Measurements from ENCODE around the gene SEMA6C.
"Not testable (repeated sequence)": the region's sequence is repeated elsewhere in the genome, so short reads cannot be mapped to it uniquely, and the experiment has no call there.

SEMA6C gene

DNA sequence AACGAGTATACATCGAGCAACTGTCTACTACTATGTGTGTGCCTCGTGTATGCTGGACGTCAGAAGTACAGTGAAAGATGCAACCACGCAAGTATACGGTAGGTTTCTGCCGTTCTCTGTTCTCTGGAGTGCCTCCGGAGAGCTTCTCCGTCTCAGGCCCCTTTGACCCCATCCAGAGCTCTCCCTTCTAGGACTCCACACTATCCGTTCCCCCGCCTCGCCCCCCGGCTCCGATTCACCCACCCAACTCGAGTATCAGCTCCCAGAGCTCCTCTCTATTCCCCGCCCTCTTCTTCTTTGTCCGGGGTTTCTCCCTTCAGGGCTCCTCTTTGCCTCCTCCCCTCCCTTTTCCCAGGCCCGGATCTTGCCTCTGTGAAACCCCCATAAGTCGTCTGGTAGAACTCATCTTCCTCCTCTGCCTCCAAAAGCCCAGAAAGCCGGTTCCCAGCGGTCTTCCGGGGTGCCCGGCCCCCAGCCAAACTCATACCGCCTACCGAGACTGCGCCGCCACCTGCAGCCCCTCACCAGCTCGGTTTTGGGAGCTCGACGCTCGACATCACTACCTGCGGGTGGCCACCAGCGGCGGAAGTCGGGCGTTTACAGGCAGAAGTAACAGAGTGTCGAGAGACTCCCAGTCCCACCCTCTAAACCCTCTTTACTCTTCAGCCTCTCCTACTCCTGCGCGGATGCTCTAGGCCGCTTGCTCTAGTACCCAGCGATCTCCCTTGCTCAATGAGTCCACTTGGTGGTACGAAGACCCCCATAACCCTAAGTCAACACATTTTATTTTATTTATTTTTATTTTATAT, 43.4 kb upstream of the SEMA6C start, which contains the start of gene VPS72:
Gene VPS72, minus strand, starts transcription at position 561 of the 809 bp plus-strand sequence. Its CDS starts 76 bp downstream, at position 485.
- H3K27me3 Mint-ChIP-seq (ENCODE audit: low read depth), result peaks cover 7% of the 10 kb centered on the region
- no peaks in the 10 kb centered on the region for H3K9me3 Mint-ChIP-seq
- peaks cover 17% of the 10 kb centered on the region for H3K4me1 Mint-ChIP-seq
- peaks cover 19% of the 10 kb centered on the region for H3K36me3 Mint-ChIP-seq (ENCODE audit: low read depth)
- H3K4me3 Mint-ChIP-seq, result peak within 1 kb of the TSS; percentile 96 to 100 (median 98)
- TF ChIP-seq, protein P1, sequence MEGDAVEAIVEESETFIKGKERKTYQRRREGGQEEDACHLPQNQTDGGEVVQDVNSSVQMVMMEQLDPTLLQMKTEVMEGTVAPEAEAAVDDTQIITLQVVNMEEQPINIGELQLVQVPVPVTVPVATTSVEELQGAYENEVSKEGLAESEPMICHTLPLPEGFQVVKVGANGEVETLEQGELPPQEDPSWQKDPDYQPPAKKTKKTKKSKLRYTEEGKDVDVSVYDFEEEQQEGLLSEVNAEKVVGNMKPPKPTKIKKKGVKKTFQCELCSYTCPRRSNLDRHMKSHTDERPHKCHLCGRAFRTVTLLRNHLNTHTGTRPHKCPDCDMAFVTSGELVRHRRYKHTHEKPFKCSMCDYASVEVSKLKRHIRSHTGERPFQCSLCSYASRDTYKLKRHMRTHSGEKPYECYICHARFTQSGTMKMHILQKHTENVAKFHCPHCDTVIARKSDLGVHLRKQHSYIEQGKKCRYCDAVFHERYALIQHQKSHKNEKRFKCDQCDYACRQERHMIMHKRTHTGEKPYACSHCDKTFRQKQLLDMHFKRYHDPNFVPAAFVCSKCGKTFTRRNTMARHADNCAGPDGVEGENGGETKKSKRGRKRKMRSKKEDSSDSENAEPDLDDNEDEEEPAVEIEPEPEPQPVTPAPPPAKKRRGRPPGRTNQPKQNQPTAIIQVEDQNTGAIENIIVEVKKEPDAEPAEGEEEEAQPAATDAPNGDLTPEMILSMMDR (IDR thresholded peaks at IDR 0.05; ENCODE audit: unreplicated experiment in 3 of 3), result no peak
- peak within 1 kb of the TSS; percentile 95 to 99 (median 99) for H3K27ac Mint-ChIP-seq

DNA sequence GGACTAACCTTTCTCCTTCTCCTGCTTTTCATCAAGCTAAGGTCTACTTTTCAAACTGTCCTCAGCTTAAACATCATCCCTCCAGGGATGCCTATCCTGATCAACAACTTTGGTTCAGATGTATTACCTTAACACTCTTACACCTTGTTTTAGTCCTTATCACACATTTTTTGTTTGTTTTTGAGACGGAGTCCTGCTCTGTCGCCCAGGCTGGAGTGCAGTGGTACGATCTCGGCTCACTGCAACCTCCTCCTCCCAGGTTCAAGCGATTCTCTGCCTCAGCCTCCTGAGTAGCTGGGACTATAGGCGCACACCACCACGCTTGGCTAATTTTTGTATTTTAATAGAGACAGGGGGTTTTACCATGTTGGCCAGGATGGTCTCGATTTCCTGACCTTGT, 42.2 kb upstream of the SEMA6C start:
- H3K4me1 Mint-ChIP-seq, result peaks cover 17% of the 10 kb centered on the region
- peaks cover 31% of the 10 kb centered on the region for H3K36me3 Mint-ChIP-seq (ENCODE audit: low read depth)
- H3K4me3 Mint-ChIP-seq, result peak overlapping the region; percentile 96 to 100 (median 98)
- not testable (repeated sequence) for H3K27me3 Mint-ChIP-seq (ENCODE audit: low read depth); H3K9me3 Mint-ChIP-seq
- peak overlapping the region; percentile 24 to 99 (median 95) for H3K27ac Mint-ChIP-seq

DNA sequence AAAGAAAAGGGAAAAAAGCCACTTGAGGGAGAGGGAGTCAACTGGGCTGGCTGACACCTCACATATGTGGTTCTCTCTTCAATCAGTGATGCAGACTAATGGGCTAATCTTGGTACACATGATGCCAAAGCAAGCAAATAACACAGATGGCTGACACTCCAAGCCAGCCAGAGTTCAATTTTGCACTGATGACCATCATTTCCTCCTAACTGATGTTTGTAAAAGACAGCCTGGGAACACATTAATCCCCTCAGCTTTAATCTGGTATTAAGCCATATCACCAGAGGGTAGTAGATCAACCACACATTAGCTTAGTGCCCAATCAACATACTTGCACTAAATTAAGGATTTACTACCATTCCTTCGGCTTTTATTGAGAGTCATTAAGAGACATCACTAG, 40.8 kb upstream of the SEMA6C start:
- H3K27me3 Mint-ChIP-seq (ENCODE audit: low read depth), result peaks cover 3% of the 10 kb centered on the region
- H3K9me3 Mint-ChIP-seq, result no peaks in the 10 kb centered on the region
- H3K4me3 Mint-ChIP-seq, result peak overlapping the region in 2 of 3 experiments; percentile 30 to 45
- TF ChIP-seq, protein P1 (IDR thresholded peaks at IDR 0.05; ENCODE audit: unreplicated experiment in 3 of 3), result no peak
- H3K27ac Mint-ChIP-seq, result no peak overlapping the region
- peaks cover 43% of the 10 kb centered on the region for H3K36me3 Mint-ChIP-seq (ENCODE audit: low read depth)
- peaks cover 17% of the 10 kb centered on the region for H3K4me1 Mint-ChIP-seq

DNA sequence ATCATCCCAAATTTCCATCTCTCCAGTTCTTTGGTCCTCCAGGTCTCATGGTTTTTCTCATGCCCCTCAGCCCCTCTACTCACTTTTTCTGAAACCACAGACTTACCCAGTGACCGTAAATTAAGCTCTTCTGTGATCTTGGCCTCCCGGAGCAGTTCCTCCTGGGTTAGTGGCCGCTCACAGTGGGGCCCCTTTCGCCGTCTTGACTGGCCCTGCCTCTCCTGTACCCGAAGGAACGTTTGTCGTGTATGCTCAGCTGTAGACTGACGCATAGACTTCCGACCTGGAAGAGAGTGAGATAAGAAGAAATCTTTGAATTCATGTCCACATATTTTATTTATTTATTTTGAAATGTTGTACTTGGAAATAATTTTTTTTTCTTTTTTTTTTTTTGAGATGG, 37.8 kb upstream of the SEMA6C start:
- H3K36me3 Mint-ChIP-seq (ENCODE audit: low read depth), result peaks cover 67% of the 10 kb centered on the region
- H3K27ac Mint-ChIP-seq, result no peak overlapping the region
- H3K4me3 Mint-ChIP-seq, result no peak overlapping the region
- peaks cover 17% of the 10 kb centered on the region for H3K4me1 Mint-ChIP-seq
- no peaks in the 10 kb centered on the region for H3K9me3 Mint-ChIP-seq
- no peaks in the 10 kb centered on the region for H3K27me3 Mint-ChIP-seq (ENCODE audit: low read depth)
- TF ChIP-seq, protein P1 (IDR thresholded peaks at IDR 0.05; ENCODE audit: unreplicated experiment in 3 of 3), result no peak

DNA sequence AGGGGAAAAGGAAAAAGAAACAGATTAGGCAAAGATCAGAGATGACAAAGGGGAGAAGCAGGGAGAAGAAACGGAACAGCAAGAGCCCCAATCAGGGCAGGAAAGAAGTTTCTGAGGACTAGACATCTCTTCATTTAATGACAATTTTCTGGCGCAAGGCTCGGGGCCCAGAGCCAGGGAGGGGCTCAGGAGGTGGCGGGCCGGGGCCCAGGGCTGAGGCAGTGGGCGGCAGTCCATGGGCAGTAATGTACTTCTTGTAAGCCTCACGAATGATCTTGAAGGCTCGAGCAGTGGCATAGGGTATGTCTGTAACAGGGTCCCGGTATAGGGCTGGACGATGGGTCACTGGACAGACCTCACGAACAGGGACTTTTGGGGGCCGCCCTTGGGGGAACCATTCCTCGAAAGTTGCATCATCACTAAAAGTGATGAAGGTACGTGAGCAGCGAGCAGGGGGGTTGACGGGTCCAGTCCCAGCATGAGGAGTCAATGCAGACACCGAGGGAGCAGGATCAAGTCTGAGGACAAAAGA, 30.1 kb upstream of the SEMA6C start:
- H3K27me3 Mint-ChIP-seq (ENCODE audit: low read depth), result no peaks in the 10 kb centered on the region
- H3K27ac Mint-ChIP-seq, result no peak overlapping the region
- H3K4me1 Mint-ChIP-seq, result peaks cover 10% of the 10 kb centered on the region
- TF ChIP-seq, protein P1 (IDR thresholded peaks at IDR 0.05; ENCODE audit: unreplicated experiment in 3 of 3), result no peak
- no peak overlapping the region for H3K4me3 Mint-ChIP-seq
- H3K36me3 Mint-ChIP-seq (ENCODE audit: low read depth), result peaks cover 72% of the 10 kb centered on the region
- H3K9me3 Mint-ChIP-seq, result no peaks in the 10 kb centered on the region

DNA sequence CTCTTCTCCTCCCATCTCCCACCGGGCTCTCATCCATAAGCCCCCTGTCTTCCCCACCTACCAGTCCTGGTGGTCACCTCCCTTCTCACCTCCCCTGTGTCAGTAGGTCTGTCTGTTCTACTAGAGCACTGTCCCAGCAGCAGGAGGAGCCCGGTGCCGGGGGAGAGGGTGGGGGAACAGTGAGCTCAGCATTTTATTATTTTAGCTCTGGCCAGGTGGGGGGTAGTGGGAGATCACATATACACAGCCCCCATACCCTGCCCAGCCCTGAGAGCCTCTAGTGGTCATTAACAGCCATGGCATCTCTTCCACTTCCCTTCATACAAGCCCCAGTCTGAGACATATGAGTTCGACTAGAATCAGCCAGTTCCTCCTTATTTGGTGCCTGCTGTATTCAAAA, 29.4 kb upstream of the SEMA6C start, which contains the start of gene TMOD4:
Gene TMOD4, minus strand, starts transcription at position 119 of the 400 bp plus-strand sequence. CDS start 1,106 bp downstream, outside the sequence.
- H3K4me1 Mint-ChIP-seq, result peaks cover 10% of the 10 kb centered on the region
- no peak within 1 kb of the TSS for H3K4me3 Mint-ChIP-seq
- no peaks in the 10 kb centered on the region for H3K27me3 Mint-ChIP-seq (ENCODE audit: low read depth)
- H3K36me3 Mint-ChIP-seq (ENCODE audit: low read depth), result peaks cover 68% of the 10 kb centered on the region
- H3K9me3 Mint-ChIP-seq, result no peaks in the 10 kb centered on the region
- TF ChIP-seq, protein P1 (IDR thresholded peaks at IDR 0.05; ENCODE audit: unreplicated experiment in 3 of 3), result peak; percentile 32 to 48 (median 40)
- H3K27ac Mint-ChIP-seq, result peak within 1 kb of the TSS in 1 of 3 experiments; percentile 33

Data from nephron (organoid).